Effector CD4-positive, alpha-beta T cell (primary cell): Measurements from ENCODE around the gene AGPAT4.

Experiments
- DNase-seq: peaks from one replicate; pipeline ENCODE4 v3.0.0-alpha.2; 2020

Gene AGPAT4

GRCh38 chr6:161254126-161254463, 19.8 kb downstream of the AGPAT4 start:
- no peak for DNase-seq

GRCh38 chr6:161251345-161251744, 22.5 kb downstream of the AGPAT4 start:
- DNase-seq = no peak

- no peak for DNase-seq
These were observed 24.5 kb downstream of the AGPAT4 start for GRCh38 chr6:161249327-161249726.

GRCh38 chr6:161246725-161247124, 27.1 kb downstream of the AGPAT4 start:
- no peak for DNase-seq

- no peak for DNase-seq
These were observed 28.5 kb downstream of the AGPAT4 start for GRCh38 chr6:161245363-161245762.

- no peak for DNase-seq
These were observed 29.1 kb downstream of the AGPAT4 start for GRCh38 chr6:161244725-161245124.

GRCh38 chr6:161242779-161243693, 30.8 kb downstream of the AGPAT4 start:
- DNase-seq = no peak

GRCh38 chr6:161242113-161242512, 31.7 kb downstream of the AGPAT4 start:
- no peak for DNase-seq

GRCh38 chr6:161239001-161239400, 34.9 kb downstream of the AGPAT4 start:
- DNase-seq = no peak

- no peak for DNase-seq
These were observed 35.4 kb downstream of the AGPAT4 start for GRCh38 chr6:161238500-161238899.

- no peak for DNase-seq
These were observed 35.8 kb downstream of the AGPAT4 start for GRCh38 chr6:161238081-161238480.

- no peak for DNase-seq
These were observed 36.7 kb downstream of the AGPAT4 start for GRCh38 chr6:161237176-161237575.

GRCh38 chr6:161235776-161236633, 37.9 kb downstream of the AGPAT4 start:
- no peak for DNase-seq

GRCh38 chr6:161233986-161234661, 39.7 kb downstream of the AGPAT4 start:
- DNase-seq = no peak

GRCh38 chr6:161232467-161232866, 41.4 kb downstream of the AGPAT4 start:
- no peak for DNase-seq

GRCh38 chr6:161232010-161232409, 41.9 kb downstream of the AGPAT4 start:
- no peak for DNase-seq

- no peak for DNase-seq
These were observed 43.5 kb downstream of the AGPAT4 start for GRCh38 chr6:161230339-161230738.

GRCh38 chr6:161228921-161229591, 44.8 kb downstream of the AGPAT4 start:
- DNase-seq = no peak

GRCh38 chr6:161228096-161228495, 45.8 kb downstream of the AGPAT4 start:
- no peak for DNase-seq

- no peak for DNase-seq
These were observed 46.6 kb downstream of the AGPAT4 start for GRCh38 chr6:161227004-161227960.
